PC-3 (cell line): ENCODE data around the gene CENPF.

Experiments used
- CTCF ChIP-seq: fragments of 300-600 bp; sonication (generic); conservative IDR thresholded peaks from 2 replicates; pipeline ENCODE4 v1.5.1; 2017; ENCODE audit warnings: antibody characterized with exemption, low read depth, mild to moderate bottlenecking, low read length
- EZH2 ChIP-seq: fragments of 300-600 bp; sonication (generic); IDR thresholded peaks from one replicate; pipeline ENCODE4 v1.6.1; 2017; ENCODE audit warnings: antibody characterized with exemption, mild to moderate bottlenecking, low read length; ENCODE audit not compliant: unreplicated experiment

DNA sequence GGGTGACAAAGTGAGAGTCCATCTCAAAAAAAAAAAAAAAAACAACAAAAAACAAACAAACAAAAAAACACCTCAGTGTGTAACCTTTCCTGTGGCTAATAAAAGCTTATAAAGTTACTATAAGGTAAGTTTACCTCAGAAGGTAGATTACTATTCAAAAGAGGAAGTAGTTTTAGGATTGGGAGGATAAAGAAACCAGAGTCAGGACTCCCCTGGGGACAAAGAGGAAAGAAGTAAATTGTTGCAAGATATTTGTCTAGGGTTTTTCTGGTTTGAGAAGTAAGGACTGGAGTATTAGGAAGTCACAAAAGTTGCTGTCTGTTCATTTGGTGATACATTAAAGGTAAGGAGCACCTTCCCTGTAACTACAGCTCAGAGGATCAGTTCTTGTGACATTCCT is 23.8 kb upstream of the CENPF start:
- TF ChIP-seq CTCF (no peak), EZH2 (no peak)
